HUES48 (cell line): ENCODE results near the gene ONECUT3.

Source experiments
- H3K27ac ChIP-seq: one replicate; pipeline ENCODE4 v1.7.0; 2013; ENCODE audit warnings: low read depth, low read length, inconsistent platforms
- H3K27me3 ChIP-seq: 2 replicates; pipeline ENCODE4 v1.6.1; 2013; ENCODE audit warnings: mild to moderate bottlenecking, low read length; ENCODE audit not compliant: control insufficient read depth, insufficient read depth
- H3K36me3 ChIP-seq: 2 replicates; pipeline ENCODE4 v1.6.1; 2013; ENCODE audit warnings: low read length; ENCODE audit not compliant: control insufficient read depth, insufficient read depth
- H3K4me1 ChIP-seq: 2 replicates; pipeline ENCODE4 v1.6.1; 2013; ENCODE audit warnings: mild to moderate bottlenecking, low read length; ENCODE audit not compliant: control insufficient read depth, insufficient read depth
- H3K4me3 ChIP-seq: 2 replicates; pipeline ENCODE4 v1.5.1; 2013; ENCODE audit warnings: mild to moderate bottlenecking, low read depth, low read length
- H3K9ac ChIP-seq: 2 replicates; pipeline ENCODE4 v1.6.1; 2013; ENCODE audit warnings: mild to moderate bottlenecking, low read depth, low read length, moderate library complexity
- H3K9me3 ChIP-seq: 2 replicates; pipeline ENCODE4 v1.6.1; 2013; ENCODE audit warnings: low read length; ENCODE audit not compliant: control insufficient read depth, insufficient read depth

ONECUT3 gene

DNA sequence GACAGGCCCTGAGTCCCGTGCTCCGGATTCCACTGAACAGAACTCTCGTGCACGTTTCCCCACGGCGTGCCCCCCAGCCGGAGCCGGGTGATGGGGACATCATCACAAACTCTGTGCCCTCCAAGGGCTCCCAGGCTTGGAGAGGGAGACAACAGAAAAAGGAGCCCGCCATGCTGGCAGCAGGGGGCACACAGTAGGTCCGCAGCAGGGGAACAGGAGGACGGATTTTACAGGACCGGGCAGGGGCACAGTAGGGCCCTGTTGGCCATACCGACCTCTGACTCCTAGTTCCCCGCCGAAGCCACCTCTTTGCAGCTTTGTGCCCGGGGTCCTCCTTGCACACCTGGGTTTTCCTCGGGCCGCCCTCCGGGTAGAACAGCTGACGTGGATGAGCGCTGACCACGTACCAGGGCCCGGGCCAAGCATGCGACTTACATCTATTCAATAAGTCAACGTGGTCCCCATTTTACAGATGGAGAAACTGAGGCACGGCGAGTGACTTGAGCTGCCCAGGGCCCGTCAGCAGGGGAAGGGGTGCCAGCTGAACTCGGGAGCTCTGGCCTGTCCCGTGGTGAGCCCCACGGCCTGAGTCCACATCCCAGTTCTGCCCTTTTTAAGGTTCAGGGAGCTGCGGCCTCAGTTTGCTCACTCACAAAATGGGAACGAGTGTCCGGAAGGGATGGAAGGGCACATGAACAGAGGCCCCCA is 10.2 kb upstream of the ONECUT3 start:
- no peak overlapping the region for H3K9ac ChIP-seq
- H3K4me3 ChIP-seq, result no peak overlapping the region
- no peaks in the 10 kb centered on the region for H3K36me3 ChIP-seq
- H3K27me3 ChIP-seq, result peaks cover 51% of the 10 kb centered on the region
- H3K4me1 ChIP-seq, result peaks cover 14% of the 10 kb centered on the region
- no peaks in the 10 kb centered on the region for H3K9me3 ChIP-seq
- H3K27ac ChIP-seq, result no peak overlapping the region

DNA sequence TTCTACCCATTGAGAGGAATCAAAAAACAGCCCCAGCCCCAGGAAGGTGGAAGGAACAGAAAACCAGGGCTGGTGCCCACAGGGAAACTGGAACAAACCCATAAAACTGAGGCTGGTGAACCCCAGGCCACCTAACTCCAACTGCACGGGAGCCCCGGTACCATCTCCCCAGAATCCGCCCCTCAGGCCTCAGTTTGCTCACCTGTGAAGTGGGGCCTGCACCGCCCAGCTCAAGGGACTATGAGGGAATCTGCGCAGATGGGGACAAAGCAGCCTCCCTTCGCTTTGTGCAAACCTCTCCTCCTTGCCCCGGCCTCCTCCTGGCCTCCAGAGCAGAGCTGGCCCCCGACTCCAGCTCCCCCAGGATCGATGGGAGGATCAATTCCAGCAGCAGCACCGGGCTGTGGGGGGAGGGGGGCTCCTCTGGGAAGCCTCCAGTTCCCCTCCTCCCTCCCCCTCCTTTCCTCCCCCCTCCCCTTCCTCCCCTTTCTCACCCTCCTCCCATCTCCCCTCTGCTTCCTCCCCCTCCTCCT is 9.1 kb upstream of the ONECUT3 start:
- Histone ChIP-seq H3K27me3 (peaks cover 62% of the 10 kb centered on the region), H3K9ac (no peak overlapping the region), H3K27ac (no peak overlapping the region), H3K4me3 (no peak overlapping the region), H3K9me3 (no peaks in the 10 kb centered on the region), H3K36me3 (no peaks in the 10 kb centered on the region), H3K4me1 (peaks cover 23% of the 10 kb centered on the region)

DNA sequence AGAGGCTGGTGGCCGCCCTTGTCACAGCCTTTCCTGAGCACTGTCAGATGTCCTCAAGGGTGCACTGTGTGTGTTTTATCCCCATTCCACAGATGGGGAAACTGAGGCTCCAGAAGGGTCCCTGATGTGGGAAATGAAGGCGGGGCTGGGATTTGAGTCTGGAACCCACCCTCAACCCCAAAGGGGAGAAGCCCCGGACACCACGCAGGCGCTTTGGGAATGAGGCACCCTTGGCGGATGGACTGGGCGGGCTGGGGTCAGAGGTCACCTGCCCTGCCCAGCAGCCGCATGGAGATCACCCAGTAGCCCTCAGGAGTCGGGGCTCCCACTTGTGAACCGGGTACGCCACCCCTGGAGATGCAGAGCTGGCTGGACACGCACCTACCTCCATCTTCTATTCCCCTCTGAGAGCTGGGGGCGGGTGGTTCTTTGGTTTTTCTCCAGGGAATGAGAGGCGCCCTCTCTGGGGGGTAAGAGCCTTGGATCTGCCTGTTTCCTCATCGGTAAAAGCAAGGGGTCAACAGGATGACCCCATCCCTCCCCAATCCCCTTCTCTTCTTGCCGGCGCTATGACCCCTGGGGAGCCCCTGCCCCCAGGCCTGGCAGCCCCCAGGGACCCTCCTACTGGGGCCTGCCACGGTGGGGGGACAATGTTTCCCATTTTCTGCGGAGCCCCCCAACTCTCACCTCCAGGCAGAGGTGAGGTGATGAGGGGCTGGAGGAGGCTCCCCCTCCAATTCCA is 8.3 kb upstream of the ONECUT3 start:
- Histone ChIP-seq H3K27ac (no peak overlapping the region), H3K27me3 (peaks cover 70% of the 10 kb centered on the region), H3K9ac (no peak overlapping the region), H3K36me3 (no peaks in the 10 kb centered on the region), H3K4me3 (peak overlapping the region; percentile 49), H3K4me1 (peaks cover 23% of the 10 kb centered on the region), H3K9me3 (no peaks in the 10 kb centered on the region)

DNA sequence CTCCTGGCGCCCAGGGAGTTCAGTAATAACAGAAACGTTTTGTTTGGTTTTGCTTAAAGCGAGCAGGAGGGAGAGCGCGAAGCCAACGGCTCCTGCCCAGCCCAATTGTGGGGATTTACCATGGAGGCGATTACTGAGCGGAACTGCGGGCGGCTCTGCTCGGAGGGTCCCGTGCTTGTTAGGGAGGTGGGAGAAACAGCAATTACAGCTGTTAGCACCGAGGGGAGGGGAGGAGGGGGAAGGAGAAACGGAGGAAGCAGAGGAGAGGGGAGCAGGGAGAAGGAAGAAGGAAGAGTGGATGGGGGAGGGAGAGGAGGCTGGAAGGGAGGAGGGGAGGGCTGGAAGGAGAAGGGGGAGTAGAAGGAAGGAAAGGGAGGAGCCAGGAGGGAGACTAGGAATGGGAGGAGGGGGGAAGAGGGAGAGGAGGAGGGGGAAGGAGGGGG is 7.7 kb upstream of the ONECUT3 start:
- no peak overlapping the region for H3K27ac ChIP-seq
- no peak overlapping the region for H3K9ac ChIP-seq
- H3K4me1 ChIP-seq, result peaks cover 23% of the 10 kb centered on the region
- H3K9me3 ChIP-seq, result no peaks in the 10 kb centered on the region
- H3K4me3 ChIP-seq, result peak overlapping the region; percentile 49
- peaks cover 72% of the 10 kb centered on the region for H3K27me3 ChIP-seq
- no peaks in the 10 kb centered on the region for H3K36me3 ChIP-seq

DNA sequence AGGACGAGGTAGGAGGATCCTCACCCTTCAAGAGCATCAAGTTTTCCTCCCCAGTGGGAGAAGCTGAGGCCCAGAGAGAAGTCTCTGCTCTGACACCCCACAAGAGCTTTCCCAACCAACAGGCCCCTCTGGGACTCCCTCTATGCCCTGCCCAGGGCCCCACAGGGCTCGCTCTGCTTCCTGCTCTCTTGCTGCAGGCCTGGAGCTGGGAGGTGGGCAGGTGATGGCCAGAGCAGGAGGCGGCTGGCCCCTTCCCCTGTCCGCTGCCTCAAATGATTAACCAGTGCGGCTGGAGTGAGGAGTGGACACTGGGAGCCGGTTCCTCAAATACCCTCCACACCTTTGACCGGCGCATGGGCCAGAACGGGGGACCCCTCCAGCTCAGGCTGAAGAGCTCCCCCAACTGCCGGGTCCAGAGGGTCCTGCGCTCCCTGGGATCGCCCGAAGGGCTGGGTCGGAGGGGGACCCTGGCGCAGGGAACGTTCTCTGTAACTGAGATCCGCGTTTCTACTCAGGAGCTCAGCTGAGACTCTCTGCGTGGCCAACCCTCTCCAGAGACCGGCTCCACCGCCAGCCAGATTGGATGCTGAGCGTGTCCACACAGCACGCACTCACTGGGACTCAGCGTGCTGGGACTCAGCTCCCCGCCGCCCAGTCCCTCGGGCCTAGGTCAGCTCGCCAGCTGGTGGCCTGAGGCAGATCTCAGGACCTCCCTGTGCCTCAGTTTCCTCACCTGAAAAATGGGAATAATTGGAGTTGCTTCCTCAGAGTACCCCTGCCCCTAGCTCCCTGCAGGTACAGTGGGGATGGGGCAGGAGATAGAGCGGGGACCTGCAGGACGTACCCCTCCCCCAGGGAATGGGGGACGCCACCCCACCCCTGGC is 6.7 kb upstream of the ONECUT3 start:
- Histone ChIP-seq H3K9me3 (no peaks in the 10 kb centered on the region), H3K4me1 (peaks cover 23% of the 10 kb centered on the region), H3K4me3 (peak overlapping the region; percentile 2; the same call in 1 of the 2 replicates), H3K9ac (no peak overlapping the region), H3K27ac (no peak overlapping the region), H3K27me3 (peaks cover 82% of the 10 kb centered on the region), H3K36me3 (no peaks in the 10 kb centered on the region)

DNA sequence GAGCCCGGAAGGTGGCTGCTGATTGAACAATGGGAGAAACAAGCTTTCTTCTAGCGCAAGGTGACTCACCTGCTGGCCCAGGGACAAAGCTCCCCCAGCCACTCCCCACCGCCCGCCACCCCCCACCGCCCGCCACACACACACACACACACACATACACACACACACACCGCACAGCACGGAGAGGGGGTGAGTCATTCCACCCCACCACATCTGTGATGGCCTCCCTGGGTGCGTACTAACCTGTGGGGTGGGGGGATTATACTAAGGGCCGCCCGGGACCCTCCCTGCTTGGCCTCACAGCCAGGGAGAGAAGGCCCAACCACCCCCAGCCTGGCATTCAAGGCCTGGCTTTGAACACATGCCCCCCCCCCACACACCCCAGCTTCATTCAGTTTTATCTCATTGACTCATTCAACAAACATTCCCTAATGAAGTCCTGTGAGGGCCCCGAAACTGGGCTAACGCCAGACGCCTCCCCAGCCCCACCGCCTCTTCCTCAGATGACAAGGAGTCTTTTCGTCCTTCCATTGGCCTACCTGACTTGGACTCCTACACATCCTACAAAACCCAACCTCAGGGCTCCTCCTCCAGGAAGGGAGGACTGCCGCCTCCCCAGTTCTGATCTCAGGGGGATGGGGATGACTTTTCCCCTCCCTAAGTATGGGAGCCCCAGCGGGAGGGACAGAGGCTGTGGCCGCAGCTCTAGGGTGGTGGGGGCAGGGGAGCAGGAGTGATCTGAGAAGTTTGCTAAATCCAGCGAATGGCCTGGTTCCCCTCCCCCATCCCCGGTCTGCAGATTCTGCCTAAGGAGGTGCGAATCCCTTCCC is 5.8 kb upstream of the ONECUT3 start:
- H3K36me3 ChIP-seq, result no peaks in the 10 kb centered on the region
- peaks cover 23% of the 10 kb centered on the region for H3K4me1 ChIP-seq
- H3K27ac ChIP-seq, result peak overlapping the region; percentile 28
- no peaks in the 10 kb centered on the region for H3K9me3 ChIP-seq
- H3K9ac ChIP-seq, result no peak overlapping the region
- peaks cover 91% of the 10 kb centered on the region for H3K27me3 ChIP-seq
- H3K4me3 ChIP-seq, result peak overlapping the region; percentile 51; the same call in 1 of the 2 replicates

DNA sequence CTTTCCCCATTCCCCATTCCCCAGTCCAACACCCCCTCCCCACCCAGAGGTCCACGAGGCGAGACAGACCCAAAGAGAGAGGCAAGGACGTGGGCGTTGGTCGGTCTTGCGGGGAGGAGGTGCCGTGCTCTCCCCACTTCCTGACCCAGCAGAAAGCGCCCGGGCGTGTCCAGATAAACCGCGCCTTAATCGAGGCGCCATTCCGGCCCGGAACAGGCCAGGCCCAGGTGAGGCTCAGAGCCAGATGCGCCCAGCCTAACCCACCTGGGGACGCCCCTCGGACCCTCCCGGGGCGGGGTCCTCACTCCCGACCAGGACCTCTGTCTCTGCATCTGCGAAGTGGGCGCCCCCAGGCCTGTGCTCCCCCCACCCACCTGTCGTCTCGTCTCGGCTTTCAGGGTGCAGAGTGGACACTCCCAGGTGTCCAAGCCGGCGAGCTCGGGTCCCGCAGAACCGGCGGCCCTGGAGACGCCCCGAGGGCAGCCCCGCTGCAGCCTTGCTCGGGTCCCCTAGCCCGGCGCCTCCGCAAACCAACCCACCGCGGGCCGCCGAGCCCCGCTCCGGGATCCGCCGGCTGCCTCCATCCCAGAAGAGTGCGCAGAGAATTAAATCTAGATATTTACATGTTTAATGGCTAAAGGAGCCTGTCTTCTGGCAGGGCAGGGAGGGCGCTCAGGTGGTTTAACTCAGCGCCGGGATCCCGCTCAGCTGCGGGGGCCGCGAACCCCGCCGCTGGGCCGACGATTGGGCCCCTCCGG is 5.0 kb upstream of the ONECUT3 start:
- Histone ChIP-seq H3K27me3 (peaks cover 92% of the 10 kb centered on the region), H3K4me1 (peaks cover 23% of the 10 kb centered on the region), H3K27ac (no peak overlapping the region), H3K36me3 (no peaks in the 10 kb centered on the region), H3K9me3 (no peaks in the 10 kb centered on the region), H3K4me3 (peak overlapping the region; percentile 51), H3K9ac (no peak overlapping the region)

DNA sequence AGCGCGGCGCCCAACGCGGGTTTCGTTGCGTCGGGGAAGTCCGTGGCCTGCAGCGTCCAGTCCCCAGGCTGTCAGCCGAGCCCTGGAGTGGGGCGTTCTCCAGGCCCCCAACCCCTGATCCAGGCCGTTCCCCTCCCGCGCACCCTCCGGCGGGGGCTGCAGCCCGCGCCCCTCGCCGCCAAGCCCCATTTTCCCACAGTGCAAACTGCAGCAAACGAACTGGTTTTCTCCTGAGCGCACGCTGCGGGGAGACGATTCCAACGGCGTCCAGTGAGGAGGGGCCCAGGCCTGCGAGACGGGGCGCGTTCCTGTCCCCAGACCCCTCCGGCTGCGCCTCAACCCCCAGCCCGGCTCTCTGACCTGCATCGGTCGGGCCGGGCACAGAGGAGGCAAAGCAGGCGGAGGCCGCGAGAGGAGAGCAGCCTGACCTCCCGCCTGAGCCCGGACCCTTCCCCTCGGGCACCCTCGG is 4.4 kb upstream of the ONECUT3 start:
- Histone ChIP-seq H3K27ac (no peak overlapping the region), H3K27me3 (peaks cover 94% of the 10 kb centered on the region), H3K36me3 (no peaks in the 10 kb centered on the region), H3K4me3 (peak overlapping the region; percentile 51; the same call in 1 of the 2 replicates), H3K4me1 (peaks cover 23% of the 10 kb centered on the region), H3K9ac (no peak overlapping the region), H3K9me3 (no peaks in the 10 kb centered on the region)

DNA sequence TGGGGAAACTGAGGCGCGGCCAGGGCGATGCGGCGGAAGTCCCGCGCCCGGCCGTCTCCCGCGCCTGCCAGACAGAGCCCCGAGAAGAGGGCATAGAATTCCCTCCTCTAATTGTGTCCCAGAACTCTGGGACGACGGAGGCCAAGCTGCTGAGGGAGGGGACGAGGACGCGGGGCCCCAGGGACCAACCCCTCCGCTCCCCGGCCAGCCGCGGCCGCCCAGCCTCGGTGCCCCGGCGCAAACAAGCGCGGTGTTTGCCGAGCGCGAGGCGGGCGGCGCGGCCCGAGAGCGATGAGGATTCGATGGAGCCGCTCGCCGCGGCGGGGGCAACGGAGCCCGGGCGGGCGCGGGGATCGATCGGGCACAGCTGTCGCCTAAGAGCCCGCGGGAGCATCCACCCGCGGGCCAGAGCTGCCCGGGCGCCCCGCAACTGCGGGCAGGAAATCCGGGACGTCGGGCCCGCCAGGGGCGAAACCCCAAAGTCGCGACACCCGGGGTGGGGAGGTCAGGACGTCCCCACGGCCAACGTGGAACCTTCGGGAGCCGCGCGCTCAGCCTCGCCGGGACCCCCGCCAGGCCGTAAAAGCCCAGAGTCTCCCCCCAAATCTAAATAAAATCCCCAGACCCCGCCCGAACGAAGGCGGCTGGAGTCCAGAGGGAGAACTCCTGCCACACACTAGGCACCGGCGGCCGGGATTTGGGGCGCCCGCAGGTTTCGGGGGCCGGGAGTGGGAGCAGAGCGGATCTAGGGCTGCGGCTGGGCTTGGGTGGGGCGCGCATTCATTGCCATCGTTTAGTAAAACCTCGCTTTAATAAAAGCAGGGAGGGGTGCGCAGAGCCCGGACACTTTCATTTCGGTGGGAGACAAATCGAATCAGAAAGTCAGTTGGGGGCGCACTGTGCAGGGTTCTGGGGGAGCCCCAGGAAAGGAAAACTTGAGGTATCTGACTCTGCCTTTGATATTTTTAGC is 3.6 kb upstream of the ONECUT3 start:
- Histone ChIP-seq H3K27ac (no peak overlapping the region), H3K4me3 (no peak overlapping the region), H3K4me1 (peaks cover 23% of the 10 kb centered on the region), H3K9ac (no peak overlapping the region), H3K36me3 (no peaks in the 10 kb centered on the region), H3K9me3 (no peaks in the 10 kb centered on the region), H3K27me3 (peaks cover 95% of the 10 kb centered on the region)
